Gastroesophageal sphincter (tissue), 3 donors: ENCODE data around the gene RGS11.

Source experiments
- POLR2A ChIP-seq, 2 donors: fragments of 450-650 bp; IDR thresholded peaks; one replicate each; pipeline ENCODE4 v1.6.1; 2017; ENCODE audit warnings: antibody characterized with exemption in 2 of 2, mild to moderate bottlenecking in 2 of 2, moderate library complexity in 1 of 2
- TF ChIP-seq, protein P1 (sequence below), 4 experiments: fragments of 200-600 bp in 2 of 4; fragments of 450-650 bp in 2 of 4; sonication (generic) in 1 of 4; IDR thresholded peaks; one replicate each; pipeline ENCODE4 v1.5.1; 2017 to 2019; ENCODE audit warnings: antibody characterized with exemption in 4 of 4, mild to moderate bottlenecking in 2 of 4, moderate library complexity in 2 of 4

DNA sequence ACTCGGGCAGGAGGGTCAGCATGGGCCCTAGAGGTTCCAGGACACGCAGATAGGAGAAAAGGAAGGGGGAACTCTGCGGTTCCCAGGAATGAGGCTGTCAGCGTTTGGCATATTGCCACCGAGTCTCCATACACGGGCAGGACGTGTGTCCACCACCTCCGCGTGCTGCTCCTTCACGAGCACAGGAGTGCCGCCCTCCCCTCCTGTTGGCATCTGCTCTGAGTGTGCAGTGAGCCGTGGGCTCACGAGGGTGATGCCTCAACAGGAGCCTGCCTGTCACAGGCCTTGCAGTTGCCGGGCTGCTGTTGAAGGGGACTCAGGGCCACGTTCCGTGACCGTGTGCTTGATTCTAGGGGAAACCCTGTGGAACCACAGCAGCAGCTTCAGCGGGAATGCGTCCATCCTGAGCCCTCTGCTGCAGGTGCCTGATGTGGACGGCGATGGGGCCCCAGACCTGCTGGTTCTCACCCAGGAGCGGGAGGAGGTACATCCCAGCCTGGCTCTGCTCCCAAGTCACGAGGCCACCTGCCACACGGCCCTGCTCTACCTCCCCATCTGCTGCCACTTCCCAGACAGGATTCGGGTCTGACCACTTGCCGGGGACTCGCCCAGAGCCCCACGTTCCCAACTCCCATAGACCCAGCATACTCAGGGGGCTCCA, 14.6 kb downstream of the RGS11 start:
- TF ChIP-seq, protein P1, sequence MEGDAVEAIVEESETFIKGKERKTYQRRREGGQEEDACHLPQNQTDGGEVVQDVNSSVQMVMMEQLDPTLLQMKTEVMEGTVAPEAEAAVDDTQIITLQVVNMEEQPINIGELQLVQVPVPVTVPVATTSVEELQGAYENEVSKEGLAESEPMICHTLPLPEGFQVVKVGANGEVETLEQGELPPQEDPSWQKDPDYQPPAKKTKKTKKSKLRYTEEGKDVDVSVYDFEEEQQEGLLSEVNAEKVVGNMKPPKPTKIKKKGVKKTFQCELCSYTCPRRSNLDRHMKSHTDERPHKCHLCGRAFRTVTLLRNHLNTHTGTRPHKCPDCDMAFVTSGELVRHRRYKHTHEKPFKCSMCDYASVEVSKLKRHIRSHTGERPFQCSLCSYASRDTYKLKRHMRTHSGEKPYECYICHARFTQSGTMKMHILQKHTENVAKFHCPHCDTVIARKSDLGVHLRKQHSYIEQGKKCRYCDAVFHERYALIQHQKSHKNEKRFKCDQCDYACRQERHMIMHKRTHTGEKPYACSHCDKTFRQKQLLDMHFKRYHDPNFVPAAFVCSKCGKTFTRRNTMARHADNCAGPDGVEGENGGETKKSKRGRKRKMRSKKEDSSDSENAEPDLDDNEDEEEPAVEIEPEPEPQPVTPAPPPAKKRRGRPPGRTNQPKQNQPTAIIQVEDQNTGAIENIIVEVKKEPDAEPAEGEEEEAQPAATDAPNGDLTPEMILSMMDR (IDR thresholded peaks at IDR 0.05) = no peak
- no peak for TF ChIP-seq POLR2A (IDR thresholded peaks at IDR 0.05)
